HepG2 (cell line): Measurements from ENCODE around the gene SDC4. TPM values are rescaled to one million over a fixed set of nuclear protein-coding genes. Genes with fewer than 3 reads are reported as not detected.

Source experiments
- EEA1 ChIP-seq: sonication (generic); formaldehyde crosslinking; IDR thresholded peaks from 2 replicates; pipeline ENCODE4 v1.5.1; 2020; ENCODE audit warnings: mild to moderate bottlenecking, missing genetic modification reagents, borderline replicate concordance
- JUNB ChIP-seq: sonication (generic); formaldehyde crosslinking; IDR thresholded peaks from 2 replicates; pipeline ENCODE4 v1.8.0; 2022; ENCODE audit warnings: missing genetic modification reagents, mild to moderate bottlenecking, borderline replicate concordance
- PCBP2 ChIP-seq: fragments of 200-400 bp; formaldehyde crosslinking; optimal IDR thresholded peaks from 2 replicates; pipeline ENCODE3; 2018; ENCODE audit warnings: low read length, low read depth; ENCODE audit not compliant: poor library complexity, severe bottlenecking
- TFE3 ChIP-seq: IDR thresholded peaks from 2 replicates; pipeline ENCODE4 v1.6.1; 2016
- ZBTB38 ChIP-seq: sonication (generic); formaldehyde crosslinking; IDR thresholded peaks from 2 replicates; pipeline ENCODE4 v1.5.1; 2020; ENCODE audit warnings: mild to moderate bottlenecking, missing genetic modification reagents
- ZNF10 ChIP-seq: sonication (generic); formaldehyde crosslinking; IDR thresholded peaks from 2 replicates; pipeline ENCODE4 v1.4.0; 2020; ENCODE audit warnings: mild to moderate bottlenecking, low read depth, missing genetic modification reagents, borderline replicate concordance
- ZNF121 ChIP-seq: sonication (generic); formaldehyde crosslinking; IDR thresholded peaks from 2 replicates; pipeline ENCODE4 v1.5.0; 2020; ENCODE audit warnings: mild to moderate bottlenecking, missing genetic modification reagents
- ZNF34 ChIP-seq: sonication (generic); formaldehyde crosslinking; IDR thresholded peaks from 2 replicates; pipeline ENCODE4 v1.4.0; 2020; ENCODE audit warnings: mild to moderate bottlenecking, missing genetic modification reagents, borderline replicate concordance
- ZNF563 ChIP-seq: sonication (generic); formaldehyde crosslinking; IDR thresholded peaks from 2 replicates; pipeline ENCODE4 v1.8.0; 2022; ENCODE audit warnings: mild to moderate bottlenecking, moderate library complexity, missing genetic modification reagents
- polyA plus RNA-seq, 8 experiments: library from polyadenylated mRNA; depleted of rRNA in 3 of 8; stranded (reverse) in 7 of 8; unstranded in 1 of 8; fragments of >200 nt; fragmentation: Illumina TruSeq in 4 of 8; extraction: Trizol in 4 of 8; gene quantifications; 2 replicates each; pipeline versions ENCODE4 v1.2.1 to v1.2.3, GENCODE V29; 2011 to 2016; ENCODE audit warnings: low read depth in 4 of 8, missing spikeins in 1 of 8, mixed read lengths in 1 of 8; ENCODE audit not compliant: insufficient read depth in 1 of 8
- total RNA-seq, 5 experiments: library from RNA; depleted of rRNA; stranded (reverse); fragments of >200 nt; fragmentation: Illumina TruSeq; extraction: Trizol; gene quantifications; 2 replicates each; pipeline ENCODE4 v1.2.3, GENCODE V29; 2016; ENCODE audit warnings: low read depth in 1 of 5
- TF ChIP-seq, protein P1 (sequence below): fragments of 450-650 bp; IDR thresholded peaks from 2 replicates; pipeline ENCODE4 v1.6.1; 2017; ENCODE audit warnings: mild to moderate bottlenecking
- TF ChIP-seq, protein P2 (sequence below): sonication (generic); formaldehyde crosslinking; IDR thresholded peaks from 2 replicates; pipeline ENCODE4 v1.9.0; 2021; ENCODE audit warnings: mild to moderate bottlenecking, missing genetic modification reagents
- TF ChIP-seq, protein P3 (sequence below): sonication (generic); formaldehyde crosslinking; IDR thresholded peaks from 2 replicates; pipeline ENCODE4 v1.4.0; 2020; ENCODE audit warnings: missing genetic modification reagents, mild to moderate bottlenecking, borderline replicate concordance

Gene SDC4
- total and polyA plus RNA-seq, 2 of the 13 experiments (the other 11 are each of a cell fraction or from before 2014, with no cell fraction given): 49.0 to 65.1 TPM

DNA sequence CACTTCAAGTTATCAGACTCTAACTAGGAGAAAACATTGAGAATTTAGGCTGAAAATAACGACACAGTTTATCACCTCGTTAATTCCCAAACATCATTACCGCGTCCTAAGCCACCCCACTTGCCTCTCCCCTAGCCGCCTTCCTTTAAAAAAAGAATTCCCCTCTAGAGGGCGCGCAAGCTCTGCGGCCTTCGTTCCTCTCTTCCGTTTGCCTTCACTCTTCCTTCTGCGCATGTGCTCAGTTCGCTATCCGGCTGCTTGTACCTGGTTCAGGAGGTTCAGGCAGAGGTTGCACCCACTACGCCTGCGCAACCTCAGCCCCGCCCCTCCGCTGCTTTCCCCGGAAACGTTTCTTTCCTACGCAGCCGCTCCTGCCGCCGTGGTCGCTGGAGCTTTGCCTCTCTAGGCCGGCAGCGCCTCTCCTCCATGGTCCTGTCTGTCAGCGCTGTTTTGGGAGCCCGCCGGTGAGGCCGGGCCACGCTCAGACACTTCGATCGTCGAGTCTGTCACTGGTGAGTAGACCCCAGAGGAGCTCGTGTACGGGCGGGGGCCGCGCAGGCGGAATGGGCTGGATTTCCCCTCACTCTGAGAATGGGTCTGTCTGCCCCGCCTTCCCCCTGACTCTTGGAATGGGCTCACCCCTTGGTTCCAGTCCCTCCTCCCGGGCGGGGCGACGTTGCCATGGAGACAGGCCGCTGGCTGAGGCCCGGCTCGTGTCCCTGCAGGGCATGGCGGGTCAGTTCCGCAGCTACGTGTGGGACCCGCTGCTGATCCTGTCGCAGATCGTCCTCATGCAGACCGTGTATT is 14.8 kb upstream of the SDC4 start, which contains the start of gene SYS1 (continued):
- TF ChIP-seq, protein P1, sequence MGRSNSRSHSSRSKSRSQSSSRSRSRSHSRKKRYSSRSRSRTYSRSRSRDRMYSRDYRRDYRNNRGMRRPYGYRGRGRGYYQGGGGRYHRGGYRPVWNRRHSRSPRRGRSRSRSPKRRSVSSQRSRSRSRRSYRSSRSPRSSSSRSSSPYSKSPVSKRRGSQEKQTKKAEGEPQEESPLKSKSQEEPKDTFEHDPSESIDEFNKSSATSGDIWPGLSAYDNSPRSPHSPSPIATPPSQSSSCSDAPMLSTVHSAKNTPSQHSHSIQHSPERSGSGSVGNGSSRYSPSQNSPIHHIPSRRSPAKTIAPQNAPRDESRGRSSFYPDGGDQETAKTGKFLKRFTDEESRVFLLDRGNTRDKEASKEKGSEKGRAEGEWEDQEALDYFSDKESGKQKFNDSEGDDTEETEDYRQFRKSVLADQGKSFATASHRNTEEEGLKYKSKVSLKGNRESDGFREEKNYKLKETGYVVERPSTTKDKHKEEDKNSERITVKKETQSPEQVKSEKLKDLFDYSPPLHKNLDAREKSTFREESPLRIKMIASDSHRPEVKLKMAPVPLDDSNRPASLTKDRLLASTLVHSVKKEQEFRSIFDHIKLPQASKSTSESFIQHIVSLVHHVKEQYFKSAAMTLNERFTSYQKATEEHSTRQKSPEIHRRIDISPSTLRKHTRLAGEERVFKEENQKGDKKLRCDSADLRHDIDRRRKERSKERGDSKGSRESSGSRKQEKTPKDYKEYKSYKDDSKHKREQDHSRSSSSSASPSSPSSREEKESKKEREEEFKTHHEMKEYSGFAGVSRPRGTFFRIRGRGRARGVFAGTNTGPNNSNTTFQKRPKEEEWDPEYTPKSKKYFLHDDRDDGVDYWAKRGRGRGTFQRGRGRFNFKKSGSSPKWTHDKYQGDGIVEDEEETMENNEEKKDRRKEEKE: no peak
- peak; percentile 88; the same call in 1 of the 2 replicates for TF ChIP-seq ZNF563
- no peak for TF ChIP-seq JUNB (CRISPR knock-in tag)
- peak; percentile 75 for TF ChIP-seq TFE3 (CRISPR knock-in tag)
- TF ChIP-seq PCBP2: no peak
- TF ChIP-seq, protein P2, sequence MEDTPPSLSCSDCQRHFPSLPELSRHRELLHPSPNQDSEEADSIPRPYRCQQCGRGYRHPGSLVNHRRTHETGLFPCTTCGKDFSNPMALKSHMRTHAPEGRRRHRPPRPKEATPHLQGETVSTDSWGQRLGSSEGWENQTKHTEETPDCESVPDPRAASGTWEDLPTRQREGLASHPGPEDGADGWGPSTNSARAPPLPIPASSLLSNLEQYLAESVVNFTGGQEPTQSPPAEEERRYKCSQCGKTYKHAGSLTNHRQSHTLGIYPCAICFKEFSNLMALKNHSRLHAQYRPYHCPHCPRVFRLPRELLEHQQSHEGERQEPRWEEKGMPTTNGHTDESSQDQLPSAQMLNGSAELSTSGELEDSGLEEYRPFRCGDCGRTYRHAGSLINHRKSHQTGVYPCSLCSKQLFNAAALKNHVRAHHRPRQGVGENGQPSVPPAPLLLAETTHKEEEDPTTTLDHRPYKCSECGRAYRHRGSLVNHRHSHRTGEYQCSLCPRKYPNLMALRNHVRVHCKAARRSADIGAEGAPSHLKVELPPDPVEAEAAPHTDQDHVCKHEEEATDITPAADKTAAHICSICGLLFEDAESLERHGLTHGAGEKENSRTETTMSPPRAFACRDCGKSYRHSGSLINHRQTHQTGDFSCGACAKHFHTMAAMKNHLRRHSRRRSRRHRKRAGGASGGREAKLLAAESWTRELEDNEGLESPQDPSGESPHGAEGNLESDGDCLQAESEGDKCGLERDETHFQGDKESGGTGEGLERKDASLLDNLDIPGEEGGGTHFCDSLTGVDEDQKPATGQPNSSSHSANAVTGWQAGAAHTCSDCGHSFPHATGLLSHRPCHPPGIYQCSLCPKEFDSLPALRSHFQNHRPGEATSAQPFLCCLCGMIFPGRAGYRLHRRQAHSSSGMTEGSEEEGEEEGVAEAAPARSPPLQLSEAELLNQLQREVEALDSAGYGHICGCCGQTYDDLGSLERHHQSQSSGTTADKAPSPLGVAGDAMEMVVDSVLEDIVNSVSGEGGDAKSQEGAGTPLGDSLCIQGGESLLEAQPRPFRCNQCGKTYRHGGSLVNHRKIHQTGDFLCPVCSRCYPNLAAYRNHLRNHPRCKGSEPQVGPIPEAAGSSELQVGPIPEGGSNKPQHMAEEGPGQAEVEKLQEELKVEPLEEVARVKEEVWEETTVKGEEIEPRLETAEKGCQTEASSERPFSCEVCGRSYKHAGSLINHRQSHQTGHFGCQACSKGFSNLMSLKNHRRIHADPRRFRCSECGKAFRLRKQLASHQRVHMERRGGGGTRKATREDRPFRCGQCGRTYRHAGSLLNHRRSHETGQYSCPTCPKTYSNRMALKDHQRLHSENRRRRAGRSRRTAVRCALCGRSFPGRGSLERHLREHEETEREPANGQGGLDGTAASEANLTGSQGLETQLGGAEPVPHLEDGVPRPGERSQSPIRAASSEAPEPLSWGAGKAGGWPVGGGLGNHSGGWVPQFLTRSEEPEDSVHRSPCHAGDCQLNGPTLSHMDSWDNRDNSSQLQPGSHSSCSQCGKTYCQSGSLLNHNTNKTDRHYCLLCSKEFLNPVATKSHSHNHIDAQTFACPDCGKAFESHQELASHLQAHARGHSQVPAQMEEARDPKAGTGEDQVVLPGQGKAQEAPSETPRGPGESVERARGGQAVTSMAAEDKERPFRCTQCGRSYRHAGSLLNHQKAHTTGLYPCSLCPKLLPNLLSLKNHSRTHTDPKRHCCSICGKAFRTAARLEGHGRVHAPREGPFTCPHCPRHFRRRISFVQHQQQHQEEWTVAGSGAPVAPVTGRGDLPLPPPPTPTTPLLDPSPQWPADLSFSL: no peak
- TF ChIP-seq ZNF121: no peak
- peak; percentile 44 for TF ChIP-seq ZBTB38 (CRISPR knock-in tag)
- TF ChIP-seq ZNF10 (CRISPR knock-in tag): 0 out of 2 replicates have a peak, but pooled peaks have one; percentile 55
- TF ChIP-seq, protein P3, sequence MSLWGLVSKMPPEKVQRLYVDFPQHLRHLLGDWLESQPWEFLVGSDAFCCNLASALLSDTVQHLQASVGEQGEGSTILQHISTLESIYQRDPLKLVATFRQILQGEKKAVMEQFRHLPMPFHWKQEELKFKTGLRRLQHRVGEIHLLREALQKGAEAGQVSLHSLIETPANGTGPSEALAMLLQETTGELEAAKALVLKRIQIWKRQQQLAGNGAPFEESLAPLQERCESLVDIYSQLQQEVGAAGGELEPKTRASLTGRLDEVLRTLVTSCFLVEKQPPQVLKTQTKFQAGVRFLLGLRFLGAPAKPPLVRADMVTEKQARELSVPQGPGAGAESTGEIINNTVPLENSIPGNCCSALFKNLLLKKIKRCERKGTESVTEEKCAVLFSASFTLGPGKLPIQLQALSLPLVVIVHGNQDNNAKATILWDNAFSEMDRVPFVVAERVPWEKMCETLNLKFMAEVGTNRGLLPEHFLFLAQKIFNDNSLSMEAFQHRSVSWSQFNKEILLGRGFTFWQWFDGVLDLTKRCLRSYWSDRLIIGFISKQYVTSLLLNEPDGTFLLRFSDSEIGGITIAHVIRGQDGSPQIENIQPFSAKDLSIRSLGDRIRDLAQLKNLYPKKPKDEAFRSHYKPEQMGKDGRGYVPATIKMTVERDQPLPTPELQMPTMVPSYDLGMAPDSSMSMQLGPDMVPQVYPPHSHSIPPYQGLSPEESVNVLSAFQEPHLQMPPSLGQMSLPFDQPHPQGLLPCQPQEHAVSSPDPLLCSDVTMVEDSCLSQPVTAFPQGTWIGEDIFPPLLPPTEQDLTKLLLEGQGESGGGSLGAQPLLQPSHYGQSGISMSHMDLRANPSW (CRISPR knock-in tag): peak; percentile 92; the same call in 1 of the 2 replicates
- peak; percentile 99 for TF ChIP-seq ZNF34
- peak; percentile 60; the same call in 1 of the 2 replicates for TF ChIP-seq EEA1 (CRISPR knock-in tag)
